Natural killer cell (primary cell): ENCODE measurements around the gene APC. TPM values are rescaled to one million over a fixed set of nuclear protein-coding genes. Genes with fewer than 3 reads are reported as not detected.

Experiments
- ATAC-seq, 3 donors: fragments of 150-1000 bp in 2 of 3; fragments of 200-7000 bp in 1 of 3; cut with Tn5 transposase; 1 replicate in 1 of 3; 2 replicates in 2 of 3; pipeline ENCODE4 v1.10.0; 2021; ENCODE audit warnings: mild to moderate bottlenecking in 2 of 3, moderate library complexity in 2 of 3
- DNase-seq, 2 donors: peaks; one replicate each; pipeline versions ENCODE4 v3.0.0 to v3.0.0-alpha.2; 2013 to 2021; ENCODE audit warnings: mixed read lengths in 1 of 2
- H3K27ac ChIP-seq: one replicate; pipeline ENCODE4 v1.5.1; 2013; ENCODE audit warnings: mild to moderate bottlenecking, low read length
- H3K27me3 ChIP-seq: one replicate; pipeline ENCODE4 v1.6.1; 2013; ENCODE audit warnings: low read length; ENCODE audit not compliant: control insufficient read depth, insufficient read depth
- H3K36me3 ChIP-seq: one replicate; pipeline ENCODE4 v1.6.1; 2013; ENCODE audit warnings: low read length; ENCODE audit not compliant: control insufficient read depth, insufficient read depth
- H3K4me1 ChIP-seq: one replicate; pipeline ENCODE4 v1.6.1; 2013; ENCODE audit warnings: low read length; ENCODE audit not compliant: control insufficient read depth, insufficient read depth
- H3K4me3 ChIP-seq: one replicate; pipeline ENCODE4 v1.5.1; 2013; ENCODE audit warnings: low read length
- H3K9me3 ChIP-seq: one replicate; pipeline ENCODE4 v1.6.1; 2013; ENCODE audit warnings: low read length; ENCODE audit not compliant: control insufficient read depth, insufficient read depth
- H3K27ac Mint-ChIP-seq, 2 donors: one replicate each; pipeline ENCODE4 v1.8.0; 2022; ENCODE audit warnings: mild to moderate bottlenecking in 2 of 2, mixed read lengths in 2 of 2, moderate library complexity in 1 of 2
- H3K27me3 Mint-ChIP-seq, 2 donors: one replicate each; pipeline ENCODE4 v1.8.0; 2022; ENCODE audit warnings: low read depth in 2 of 2, mixed read lengths in 2 of 2
- H3K36me3 Mint-ChIP-seq: one replicate; pipeline ENCODE4 v1.8.0; 2022; ENCODE audit warnings: mixed read lengths
- H3K4me1 Mint-ChIP-seq, 2 donors: one replicate each; pipeline ENCODE4 v1.8.0; 2022; ENCODE audit warnings: mixed read lengths in 2 of 2
- H3K4me3 Mint-ChIP-seq: one replicate; pipeline ENCODE4 v1.8.0; 2022; ENCODE audit warnings: mild to moderate bottlenecking, moderate library complexity, mixed read lengths
- H3K9me3 Mint-ChIP-seq, 2 donors: one replicate each; pipeline ENCODE4 v1.8.0; 2022; ENCODE audit warnings: mixed read lengths in 2 of 2
- WGBS: methylation state at CpG from one replicate; pipeline ENCODE4 v1.1.7; 2013; ENCODE audit warnings: missing lambda C conversion rate; ENCODE audit not compliant: insufficient coverage; 5-methylcytosine and 5-hydroxymethylcytosine counted together
- intact Hi-C: fragments of 100-400 bp; cut with micrococcal nuclease; formaldehyde crosslinking; loops from one replicate; pipeline ENCODE4 v1.14.2; 2022
- total RNA-seq, 4 donors: library from RNA; stranded (reverse); fragments of 120-200 nt in 1 of 4; gene quantifications; one replicate each; pipeline versions ENCODE4 v1.2.3 to v1.2.4, GENCODE V29; 2013 to 2022
- TF ChIP-seq, protein P1 (sequence below): fragments of 200-600 bp; IDR thresholded peaks from one replicate; pipeline ENCODE4 v1.8.0; 2022; ENCODE audit warnings: antibody characterized with exemption

The APC gene
- total RNA-seq, 3 donors from 2014 or later (not counting 1 experiment from before 2014, with no cell fraction given) = 40.1 to 52.3 (median 49.0) TPM

DNA sequence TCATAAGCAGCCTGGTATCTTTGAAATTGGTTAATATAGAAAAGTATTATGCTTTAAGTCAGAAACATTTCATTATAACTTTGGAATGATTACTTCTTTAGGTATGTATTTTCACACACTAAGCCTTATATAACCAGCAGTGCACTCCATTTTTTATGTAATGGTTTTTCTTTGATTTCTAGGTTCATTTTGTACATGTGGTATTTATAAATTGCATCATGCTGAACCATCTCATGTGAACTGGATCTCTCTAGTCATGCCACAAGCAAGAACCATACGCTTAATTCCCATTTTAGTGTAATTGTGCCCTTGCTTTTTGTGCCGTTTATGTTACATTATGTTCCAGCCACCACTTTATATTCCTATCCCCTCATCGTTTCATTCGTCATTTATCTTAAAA is 84.8 kb downstream of the APC start:
- intact Hi-C loops = no loop called here
- H3K4me1 Mint-ChIP-seq = no peaks in the 10 kb centered on the region
- no peak overlapping the region for H3K27ac ChIP-seq
- H3K9me3 ChIP-seq = no peaks in the 10 kb centered on the region
- no peak overlapping the region for H3K4me3 ChIP-seq
- no peak overlapping the region for H3K27ac Mint-ChIP-seq
- no peak for ATAC-seq
- H3K36me3 ChIP-seq = peaks cover 45% of the 10 kb centered on the region
- TF ChIP-seq, protein P1, sequence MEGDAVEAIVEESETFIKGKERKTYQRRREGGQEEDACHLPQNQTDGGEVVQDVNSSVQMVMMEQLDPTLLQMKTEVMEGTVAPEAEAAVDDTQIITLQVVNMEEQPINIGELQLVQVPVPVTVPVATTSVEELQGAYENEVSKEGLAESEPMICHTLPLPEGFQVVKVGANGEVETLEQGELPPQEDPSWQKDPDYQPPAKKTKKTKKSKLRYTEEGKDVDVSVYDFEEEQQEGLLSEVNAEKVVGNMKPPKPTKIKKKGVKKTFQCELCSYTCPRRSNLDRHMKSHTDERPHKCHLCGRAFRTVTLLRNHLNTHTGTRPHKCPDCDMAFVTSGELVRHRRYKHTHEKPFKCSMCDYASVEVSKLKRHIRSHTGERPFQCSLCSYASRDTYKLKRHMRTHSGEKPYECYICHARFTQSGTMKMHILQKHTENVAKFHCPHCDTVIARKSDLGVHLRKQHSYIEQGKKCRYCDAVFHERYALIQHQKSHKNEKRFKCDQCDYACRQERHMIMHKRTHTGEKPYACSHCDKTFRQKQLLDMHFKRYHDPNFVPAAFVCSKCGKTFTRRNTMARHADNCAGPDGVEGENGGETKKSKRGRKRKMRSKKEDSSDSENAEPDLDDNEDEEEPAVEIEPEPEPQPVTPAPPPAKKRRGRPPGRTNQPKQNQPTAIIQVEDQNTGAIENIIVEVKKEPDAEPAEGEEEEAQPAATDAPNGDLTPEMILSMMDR = no peak
- no peaks in the 10 kb centered on the region for H3K4me1 ChIP-seq
- no peak for DNase-seq
- no peak overlapping the region for H3K4me3 Mint-ChIP-seq
- no peaks in the 10 kb centered on the region for H3K27me3 Mint-ChIP-seq
- 73% methylated on average over 4 of the region's 4 CpGs for WGBS
- peaks cover 9% of the 10 kb centered on the region for H3K36me3 Mint-ChIP-seq
- H3K9me3 Mint-ChIP-seq = no peaks in the 10 kb centered on the region
- no peaks in the 10 kb centered on the region for H3K27me3 ChIP-seq

DNA sequence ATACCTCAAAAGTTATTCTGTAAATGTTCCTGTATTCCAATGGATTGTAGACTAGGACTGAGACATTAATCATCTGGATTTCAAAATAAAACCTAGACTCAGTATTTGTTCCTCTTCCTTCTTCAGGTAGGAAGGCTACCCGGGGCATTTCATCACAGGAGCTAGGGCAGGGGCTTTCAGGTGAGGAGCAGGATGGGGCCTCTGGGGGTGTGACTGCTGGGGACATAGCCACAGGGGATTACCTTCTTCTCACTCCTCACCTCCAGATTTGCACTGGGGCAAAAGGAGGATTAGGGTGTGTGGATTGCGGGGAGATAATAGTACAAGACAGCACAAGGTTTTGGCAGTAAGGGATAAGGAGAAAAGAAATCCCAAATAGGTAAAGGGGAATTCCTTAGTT is 85.5 kb downstream of the APC start:
- no peak overlapping the region for H3K4me3 Mint-ChIP-seq
- no peak overlapping the region for H3K27ac ChIP-seq
- H3K27me3 Mint-ChIP-seq = no peaks in the 10 kb centered on the region
- H3K36me3 ChIP-seq = peaks cover 50% of the 10 kb centered on the region
- no peaks in the 10 kb centered on the region for H3K27me3 ChIP-seq
- WGBS = 100% methylated on average over 1 of the region's 2 CpGs
- peak overlapping the region in 1 of 2 donors; percentile 14 for H3K27ac Mint-ChIP-seq
- intact Hi-C loops = no loop called here
- H3K36me3 Mint-ChIP-seq = peaks cover 9% of the 10 kb centered on the region
- TF ChIP-seq, protein P1 = no peak
- no peak for ATAC-seq
- H3K4me1 Mint-ChIP-seq = no peaks in the 10 kb centered on the region
- no peak overlapping the region for H3K4me3 ChIP-seq
- no peaks in the 10 kb centered on the region for H3K9me3 ChIP-seq
- H3K9me3 Mint-ChIP-seq = no peaks in the 10 kb centered on the region
- H3K4me1 ChIP-seq = no peaks in the 10 kb centered on the region
- DNase-seq = no peak

DNA sequence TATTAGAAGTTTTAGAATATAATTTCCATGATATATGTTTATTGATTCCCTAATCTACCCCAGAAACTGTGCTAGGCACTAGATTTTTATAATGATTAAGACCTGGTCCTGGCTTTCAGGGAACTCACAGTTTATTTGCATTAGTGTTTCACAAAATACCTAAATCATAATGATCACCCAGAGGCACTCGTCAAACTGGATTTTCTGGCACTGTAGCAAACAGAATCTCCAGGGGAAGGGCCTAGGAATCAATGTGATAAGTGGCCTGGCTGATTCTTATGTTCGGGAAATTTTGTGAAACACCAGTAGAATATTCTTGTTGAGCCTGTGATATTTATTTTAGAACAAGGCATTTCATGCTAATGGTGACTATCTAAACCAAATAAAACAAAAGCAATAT is 86.0 kb downstream of the APC start:
- Mint-ChIP-seq H3K9me3 (no peaks in the 10 kb centered on the region), H3K27me3 (no peaks in the 10 kb centered on the region), H3K4me1 (no peaks in the 10 kb centered on the region), H3K4me3 (no peak overlapping the region), H3K36me3 (peaks cover 9% of the 10 kb centered on the region), H3K27ac (peak overlapping the region in 1 of 2 donors; percentile 14)
- no peak overlapping the region for H3K27ac ChIP-seq
- intact Hi-C loops = no loop called here
- H3K4me1 ChIP-seq = no peaks in the 10 kb centered on the region
- no peaks in the 10 kb centered on the region for H3K9me3 ChIP-seq
- ATAC-seq (no peak), DNase-seq (no peak)
- H3K27me3 ChIP-seq = no peaks in the 10 kb centered on the region
- TF ChIP-seq, protein P1 = no peak
- 93% methylated on average over 2 of the region's 2 CpGs for WGBS
- H3K36me3 ChIP-seq = peaks cover 49% of the 10 kb centered on the region
- H3K4me3 ChIP-seq = no peak overlapping the region

DNA sequence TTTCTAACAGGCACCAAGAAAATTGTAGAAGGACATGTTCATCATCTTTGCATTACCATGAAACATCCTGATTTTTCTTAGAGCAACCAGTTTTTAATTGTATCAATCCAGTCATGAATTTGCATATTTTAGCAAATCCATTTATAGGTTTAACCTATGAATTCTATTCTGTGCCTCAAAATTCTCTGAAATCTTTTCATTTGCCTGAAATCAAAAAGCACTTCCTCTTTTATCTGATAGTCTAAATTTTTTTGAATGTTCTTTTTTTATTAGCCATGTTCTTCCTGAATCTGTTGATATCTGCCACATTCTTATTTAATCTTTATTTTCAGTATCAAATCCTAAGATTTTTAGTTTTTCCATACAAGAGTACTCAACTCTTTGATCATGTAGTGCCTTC is 86.5 kb downstream of the APC start:
- Mint-ChIP-seq H3K27me3 (no peaks in the 10 kb centered on the region), H3K27ac (no peak overlapping the region), H3K9me3 (no peaks in the 10 kb centered on the region), H3K4me1 (no peaks in the 10 kb centered on the region), H3K4me3 (no peak overlapping the region), H3K36me3 (peaks cover 9% of the 10 kb centered on the region)
- ATAC-seq = no peak
- Histone ChIP-seq H3K9me3 (no peaks in the 10 kb centered on the region), H3K27me3 (no peaks in the 10 kb centered on the region), H3K4me3 (no peak overlapping the region), H3K4me1 (no peaks in the 10 kb centered on the region), H3K27ac (no peak overlapping the region), H3K36me3 (peaks cover 51% of the 10 kb centered on the region)
- intact Hi-C loops = no loop called here
- TF ChIP-seq, protein P1 = no peak
- no peak for DNase-seq
